Renal cortex interstitium (tissue), 11 donors: ENCODE data around the gene SOHLH1. TPM values are rescaled to one million over a fixed set of nuclear protein-coding genes. Genes with fewer than 3 reads are reported as not detected.

Source experiments
- DNase-seq, 11 donors: peaks; one replicate each; pipeline ENCODE4 v3.0.0-alpha.2; 2013; ENCODE audit warnings: low read depth in 9 of 11, low spot score in 4 of 11; ENCODE audit errors: extremely low read depth in 1 of 11
- polyA plus RNA-seq, 3 donors: library from polyadenylated mRNA; unstranded; fragments of 120-200 nt; gene quantifications; one replicate each; pipeline ENCODE4 v1.2.1, GENCODE V29; 2013; ENCODE audit not compliant: insufficient read length in 3 of 3

Gene SOHLH1
- polyA plus RNA-seq, 3 donors = not detected

DNA sequence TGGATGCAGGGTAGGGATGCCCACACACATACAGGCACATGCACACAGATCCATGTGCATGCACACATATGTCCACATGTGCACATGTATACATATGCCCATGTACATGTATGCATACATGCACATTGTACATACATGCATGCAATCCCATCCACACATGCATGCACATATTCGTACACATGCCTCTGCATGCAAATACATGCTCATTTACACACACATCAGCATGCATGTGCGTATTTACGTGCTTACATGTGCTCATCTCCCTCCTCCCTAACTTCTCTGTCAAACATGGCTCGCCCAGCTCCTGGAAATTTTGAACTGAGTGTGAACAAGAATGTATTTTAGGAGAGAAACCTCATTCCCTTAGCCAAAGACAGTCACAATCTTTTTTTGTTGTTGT lies 8.9 kb upstream of the SOHLH1 start:
- DNase-seq = no peak

DNA sequence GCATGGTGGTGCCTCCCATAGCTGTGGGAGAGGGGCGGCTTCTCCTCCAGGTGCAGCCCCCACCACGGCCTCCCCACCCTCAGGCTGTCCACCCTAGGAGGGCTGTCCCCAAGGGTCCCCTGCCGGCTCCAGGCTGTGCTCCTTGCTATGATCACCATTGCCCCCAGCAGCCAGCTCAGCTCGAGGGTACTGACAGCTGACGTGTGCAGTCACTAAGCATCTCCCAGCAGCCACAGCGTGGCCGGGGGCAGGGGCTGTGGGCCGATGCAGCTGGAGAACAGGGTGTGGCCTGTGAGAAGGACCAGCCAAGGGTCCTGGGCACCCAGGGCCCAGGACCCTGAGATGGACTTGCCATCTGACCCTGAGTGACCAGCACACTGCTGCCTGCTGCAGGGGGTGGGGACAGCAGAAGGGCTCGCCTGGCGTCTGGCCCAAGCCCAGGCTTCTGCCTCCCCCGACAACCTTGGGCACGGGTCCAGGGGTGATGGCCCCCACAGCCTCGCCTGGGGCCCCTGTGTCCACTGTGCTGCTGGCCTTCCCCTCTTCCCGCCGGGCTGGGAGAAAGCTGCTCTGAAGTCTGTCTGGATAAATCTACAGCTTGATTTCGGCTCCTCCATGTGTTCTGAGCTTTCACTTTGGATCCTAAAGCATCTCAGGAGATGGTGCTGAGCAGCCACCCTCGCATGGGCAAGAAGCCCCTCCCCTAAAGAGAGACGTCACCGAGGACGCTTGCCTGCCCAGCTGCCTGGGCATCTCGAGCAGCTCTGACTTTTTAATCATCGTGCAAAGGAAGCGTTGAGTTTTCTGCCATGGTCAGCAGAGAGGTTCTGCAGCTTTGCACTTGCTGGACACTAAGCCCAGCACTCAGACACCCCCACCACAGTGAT lies 8.2 kb upstream of the SOHLH1 start:
- DNase-seq = no peak

DNA sequence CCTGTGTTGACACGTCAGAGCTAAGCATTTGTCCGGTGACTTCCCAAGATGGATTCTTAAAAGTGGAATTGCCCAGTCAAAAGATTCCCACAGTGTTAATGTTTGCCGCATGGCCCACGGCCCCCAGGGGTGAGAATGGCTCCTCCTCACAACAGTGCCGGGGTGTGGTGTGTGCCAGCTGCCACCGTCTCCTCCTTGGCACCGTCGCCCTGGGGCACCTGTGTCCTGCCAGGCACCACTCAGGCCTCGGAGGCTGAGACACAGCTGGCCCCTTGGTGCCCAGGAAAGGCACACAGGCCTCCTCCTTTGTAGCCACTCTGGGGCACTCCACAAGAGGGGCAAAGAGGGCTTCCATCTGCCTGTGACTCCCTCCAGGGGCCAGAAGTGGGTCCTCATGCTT lies 7.0 kb upstream of the SOHLH1 start:
- DNase-seq = no peak

DNA sequence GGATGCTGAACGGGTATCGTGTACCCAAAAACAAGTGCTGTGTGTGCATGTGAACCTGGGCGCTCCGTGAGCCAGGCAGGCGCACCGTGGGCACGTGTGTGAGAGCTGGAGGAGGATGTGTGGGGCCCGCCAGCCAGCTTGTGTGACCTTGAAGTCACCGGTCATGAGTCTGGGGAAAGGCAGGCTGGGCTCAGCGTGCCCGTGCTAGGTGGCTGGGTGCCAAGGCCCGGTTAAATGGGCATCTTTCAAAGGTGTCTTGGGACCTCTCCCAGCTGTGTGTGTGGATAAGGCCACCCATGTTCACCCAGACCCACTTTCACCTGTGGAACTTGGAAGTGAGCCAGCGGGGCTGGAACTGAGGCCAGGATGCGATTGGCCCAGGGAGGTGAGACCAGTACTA lies 6.1 kb upstream of the SOHLH1 start:
- no peak for DNase-seq

DNA sequence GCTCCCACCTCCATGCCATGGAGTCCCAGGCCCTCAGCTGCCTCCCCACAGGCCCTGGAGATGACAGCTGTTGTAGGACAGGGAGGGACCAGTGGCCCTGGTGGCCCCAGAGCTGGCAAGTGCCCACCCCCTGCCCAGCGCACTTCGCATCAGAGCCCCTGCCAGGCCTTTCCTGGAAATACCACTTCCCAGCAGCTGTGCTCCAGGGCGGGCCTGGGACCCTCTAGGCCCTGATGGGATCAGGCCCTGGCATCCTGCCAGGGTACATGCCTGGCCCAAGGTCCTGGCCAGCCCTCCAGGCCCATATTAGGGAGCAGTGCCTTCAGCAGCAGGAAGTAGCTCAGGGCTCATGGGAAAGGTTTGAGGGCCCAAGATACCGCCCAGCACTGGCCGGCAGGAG lies 5.2 kb upstream of the SOHLH1 start:
- DNase-seq = no peak

DNA sequence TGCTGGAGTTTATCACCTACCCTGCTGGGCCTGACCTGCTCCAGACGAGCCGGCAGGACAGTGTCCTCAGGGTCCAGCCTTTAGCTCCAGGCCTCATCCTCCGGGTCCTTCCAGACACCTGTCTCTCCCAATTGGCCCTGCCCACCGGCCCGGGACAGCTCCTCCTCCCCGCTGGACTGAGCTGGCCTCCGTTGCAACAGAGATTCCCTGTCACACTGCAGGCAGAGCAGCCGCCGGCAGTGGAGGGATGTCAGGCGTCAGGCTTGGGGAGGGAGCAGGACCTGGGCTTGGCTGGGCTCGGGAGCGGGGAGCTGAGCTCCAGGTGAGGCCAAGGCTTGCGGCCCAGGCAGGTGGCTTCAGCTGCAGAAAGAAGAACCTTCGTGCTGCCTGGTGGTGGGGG lies 4.4 kb upstream of the SOHLH1 start:
- DNase-seq = no peak

DNA sequence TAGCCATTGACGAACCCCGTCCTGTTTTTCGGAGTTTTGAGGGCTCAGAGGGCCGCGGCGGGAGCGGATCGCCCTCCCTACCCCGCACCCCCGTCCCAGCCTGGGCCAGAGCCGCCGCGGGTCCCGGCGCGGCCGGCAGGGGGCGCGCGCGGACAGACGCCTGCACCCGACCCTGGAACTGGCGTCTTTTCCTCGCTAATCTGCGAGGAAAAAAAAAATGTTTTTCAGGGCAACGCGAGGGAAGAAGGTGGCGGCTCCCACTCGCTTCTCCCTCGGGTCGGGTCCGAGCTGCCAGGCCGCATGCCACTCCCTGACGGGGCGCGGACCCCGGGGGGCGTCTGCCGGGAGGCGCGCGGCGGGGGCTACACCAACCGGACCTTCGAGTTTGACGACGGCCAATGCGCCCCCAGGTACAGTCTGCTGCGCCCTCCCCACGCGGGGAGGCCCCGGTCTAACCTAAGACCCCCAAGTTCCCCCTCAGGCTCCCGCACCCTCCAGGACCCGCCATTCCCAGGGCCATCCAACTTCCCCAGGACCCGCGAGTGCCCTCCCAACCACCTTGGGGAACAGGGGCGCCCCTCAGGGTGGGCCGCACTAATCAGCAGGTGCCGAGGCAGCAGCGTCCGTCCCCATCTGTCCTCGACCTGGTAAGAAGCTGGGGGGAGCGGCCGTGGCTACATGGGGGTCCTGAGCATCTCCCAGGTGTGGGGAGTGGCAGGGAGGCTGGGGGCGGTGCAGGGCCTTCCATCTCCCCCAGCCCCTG lies 2.9 kb upstream of the SOHLH1 start, which contains the start of gene KCNT1:
TSS of gene KCNT1 (plus strand) at position 227 of the 763 bp plus-strand sequence. CDS start at position 301, 74 bp downstream.
- DNase-seq = peak in 9 of 11 donors; percentile 20 to 61 (median 47)

DNA sequence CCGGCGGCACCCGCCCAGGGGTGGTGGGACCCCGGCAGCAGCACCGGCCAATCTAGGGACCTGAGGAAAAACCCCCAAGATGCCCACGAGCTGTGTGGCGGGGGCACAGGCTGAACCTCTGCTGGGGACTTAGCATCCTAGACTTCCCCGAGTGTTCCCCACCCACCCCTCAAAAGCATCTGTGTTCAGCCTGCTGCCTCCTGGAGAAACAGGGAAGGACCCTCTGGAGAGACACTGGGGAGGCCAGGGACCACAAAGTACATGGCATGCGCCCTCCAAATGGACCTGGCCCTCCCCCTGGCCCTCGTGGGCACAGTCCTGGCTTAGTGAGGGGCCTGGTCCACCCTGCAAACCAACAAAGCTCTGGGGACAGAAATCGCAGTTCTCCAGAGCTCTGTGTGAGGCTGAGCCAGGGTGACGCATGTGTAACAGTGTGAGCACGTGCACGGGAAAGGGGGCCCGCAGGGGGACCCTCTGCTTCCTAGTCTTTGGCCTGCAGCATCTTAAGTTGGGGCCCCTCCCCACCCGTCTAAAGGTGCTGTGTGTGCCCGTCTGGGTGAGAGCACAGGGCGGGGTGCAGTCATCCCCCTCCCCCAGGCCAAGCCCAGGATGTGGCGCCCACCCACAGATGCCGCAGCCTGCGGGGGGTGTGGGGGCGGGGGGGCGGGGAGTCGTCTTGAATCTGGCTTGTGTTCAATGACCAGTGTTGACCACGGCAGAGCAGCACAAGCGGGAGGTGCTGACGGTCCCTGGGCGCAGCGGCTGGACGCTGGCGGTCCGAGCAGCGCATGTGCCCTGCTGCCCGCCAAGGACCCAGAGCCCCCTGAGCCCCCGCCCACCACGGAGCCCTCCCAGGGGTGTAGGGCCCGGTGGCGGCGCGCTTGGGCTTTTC lies 2.0 kb upstream of the SOHLH1 start:
- no peak for DNase-seq

DNA sequence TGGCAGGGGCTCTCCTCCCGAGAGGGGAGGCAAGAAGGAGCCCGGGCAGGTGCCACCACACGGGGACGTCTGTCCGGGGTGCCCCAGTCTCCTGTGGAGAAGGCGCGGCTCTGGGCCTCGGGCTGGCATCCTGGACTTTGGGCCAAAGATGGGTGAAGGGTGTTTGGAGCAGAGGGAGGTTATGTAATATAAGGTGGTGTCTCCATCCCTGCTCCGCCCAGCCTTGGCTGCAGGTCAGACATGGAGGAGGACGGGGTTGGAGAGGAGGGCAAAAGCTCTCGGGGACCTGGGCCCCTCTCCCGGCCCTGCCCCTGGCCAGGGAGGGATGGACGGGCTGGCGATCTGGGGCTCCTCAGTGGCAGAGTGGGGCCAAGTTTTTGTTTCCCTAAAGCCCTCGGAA lies 1.2 kb upstream of the SOHLH1 start:
- no peak for DNase-seq

DNA sequence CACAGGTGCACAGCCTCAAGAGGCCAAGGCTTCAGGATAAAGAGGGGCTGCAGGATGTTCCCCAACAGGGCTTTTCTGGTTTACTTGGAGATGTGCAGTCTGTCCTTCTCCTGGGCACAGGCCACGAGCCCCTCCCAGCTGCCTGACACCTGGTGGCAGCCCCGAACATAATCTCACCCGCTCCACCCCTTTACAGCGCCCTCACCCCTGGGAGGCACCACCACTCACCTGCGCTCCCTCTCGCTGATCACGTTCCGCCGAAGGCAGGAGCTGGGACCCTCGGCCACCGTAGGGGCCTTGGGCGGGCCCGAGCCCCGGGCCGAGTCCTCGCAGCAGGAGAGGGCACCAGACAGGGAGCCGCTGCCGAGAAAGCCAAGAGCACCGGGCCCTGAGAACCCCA lies 514 bp downstream of the SOHLH1 start:
- no peak for DNase-seq

DNA sequence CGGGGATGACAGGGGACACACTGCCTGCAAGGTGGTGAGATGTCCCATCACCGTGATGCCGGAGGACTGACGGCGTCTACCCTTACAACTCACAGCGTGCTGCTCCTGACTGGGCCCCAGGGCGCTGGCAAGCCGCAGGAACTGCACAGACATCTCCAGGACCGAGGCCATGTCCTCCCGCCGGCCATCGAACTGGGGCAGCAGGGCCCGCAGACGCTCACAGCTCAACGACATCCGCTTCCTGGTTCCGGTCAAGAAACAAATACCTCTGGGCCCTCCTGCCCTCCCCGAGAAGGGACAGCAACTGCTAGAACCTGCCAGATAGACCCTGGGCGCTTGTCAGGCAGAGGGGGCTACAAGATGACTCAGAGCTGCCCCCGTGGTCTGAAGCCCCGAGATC lies 1.0 kb downstream of the SOHLH1 start:
- DNase-seq = no peak

DNA sequence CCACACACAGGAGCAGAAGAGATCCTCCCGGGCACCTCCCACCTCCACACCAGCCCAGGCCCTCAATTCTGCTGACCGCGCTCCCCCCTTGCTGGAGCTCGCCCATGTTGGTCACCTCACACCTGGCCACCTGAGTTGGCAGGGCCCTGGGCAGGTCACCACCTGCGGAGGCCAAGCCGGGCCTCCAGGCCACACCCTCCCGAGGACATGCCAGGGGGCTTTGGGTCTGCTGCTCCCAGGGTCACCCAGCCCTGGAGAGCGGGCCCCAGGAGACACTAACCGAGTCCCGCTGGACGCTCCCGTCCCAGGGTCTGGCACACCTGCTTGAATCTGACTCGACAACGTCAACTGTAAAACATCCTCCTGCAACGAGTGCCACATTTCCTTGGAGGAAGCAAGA lies 2.1 kb downstream of the SOHLH1 start:
- no peak for DNase-seq

DNA sequence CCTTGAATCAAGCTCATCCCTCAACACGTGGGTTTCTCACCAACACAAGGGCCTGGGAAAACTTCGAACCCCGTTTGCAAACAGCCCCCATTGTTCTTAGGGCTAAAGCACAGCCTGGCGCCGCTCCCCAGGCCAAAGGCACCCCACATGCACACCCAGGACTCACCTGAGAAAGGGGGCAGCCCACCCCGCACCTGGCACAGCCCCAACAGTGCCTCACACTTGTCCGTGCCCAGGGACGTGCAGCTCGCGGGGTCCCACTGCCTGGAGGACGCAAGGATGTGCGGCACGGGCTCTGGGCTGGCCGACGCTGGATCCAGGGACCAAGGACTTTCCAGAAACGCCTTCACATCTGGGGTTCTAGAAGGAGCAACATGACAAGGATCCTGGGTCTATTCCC lies 2.8 kb downstream of the SOHLH1 start:
- no peak for DNase-seq

DNA sequence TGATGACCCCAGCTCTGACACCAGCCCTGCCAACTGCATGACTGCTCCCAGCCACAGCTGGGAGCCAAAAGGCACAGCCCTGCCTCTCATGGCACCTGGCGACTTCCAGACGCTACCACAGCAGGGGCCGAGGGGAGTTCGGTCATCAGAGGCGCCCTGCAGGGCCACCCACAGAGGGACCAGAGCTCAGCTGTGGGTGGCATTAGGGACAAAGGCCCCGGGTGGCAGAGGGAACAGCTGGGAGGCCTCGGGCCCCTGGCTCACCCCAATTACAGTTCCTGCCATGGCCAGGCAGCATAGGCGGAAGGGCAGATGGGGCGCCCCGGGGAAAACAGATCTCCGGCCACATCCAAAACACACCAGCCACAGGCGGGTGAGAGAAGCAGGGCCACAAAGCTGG lies 3.6 kb downstream of the SOHLH1 start:
- DNase-seq = no peak

DNA sequence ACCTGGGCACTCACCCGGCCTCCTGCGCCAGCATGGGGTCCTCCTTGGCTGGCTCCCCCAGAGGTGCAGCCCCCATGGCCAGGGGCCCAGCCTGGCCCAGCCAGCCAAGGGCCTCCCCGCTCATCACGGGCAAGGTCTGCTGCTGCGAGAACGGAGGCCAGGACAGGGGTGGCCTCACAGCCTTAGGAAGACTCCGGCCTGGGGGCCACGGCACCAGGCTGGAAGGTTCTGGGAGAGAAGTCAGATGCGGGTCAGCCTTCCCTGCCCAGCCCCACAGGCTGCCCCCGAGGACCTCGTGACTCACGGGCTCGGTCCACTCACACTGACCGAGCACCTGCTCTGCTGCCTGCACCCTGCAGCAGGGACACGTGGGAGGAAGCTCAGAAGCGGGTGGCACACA lies 4.2 kb downstream of the SOHLH1 start:
- DNase-seq = no peak

DNA sequence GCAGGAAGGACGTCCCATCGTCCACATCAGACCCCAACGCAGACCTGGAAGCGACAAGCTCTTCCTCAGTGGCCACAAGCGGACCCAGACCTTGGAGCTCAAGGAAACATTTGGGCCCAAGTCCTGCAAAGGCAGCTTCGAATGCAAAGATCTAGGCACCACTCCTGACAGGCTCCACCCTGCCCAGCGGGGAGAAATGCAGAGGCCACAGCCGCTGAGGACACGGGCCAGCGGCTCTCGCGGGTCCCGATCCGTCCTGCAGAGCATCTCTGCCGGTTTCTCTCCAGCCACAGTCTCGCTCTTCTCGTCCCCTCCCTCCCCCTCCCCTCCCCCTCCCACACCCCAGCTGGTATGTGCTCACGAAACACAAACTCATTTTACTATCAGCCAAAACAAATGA lies 4.9 kb downstream of the SOHLH1 start:
- DNase-seq = no peak

DNA sequence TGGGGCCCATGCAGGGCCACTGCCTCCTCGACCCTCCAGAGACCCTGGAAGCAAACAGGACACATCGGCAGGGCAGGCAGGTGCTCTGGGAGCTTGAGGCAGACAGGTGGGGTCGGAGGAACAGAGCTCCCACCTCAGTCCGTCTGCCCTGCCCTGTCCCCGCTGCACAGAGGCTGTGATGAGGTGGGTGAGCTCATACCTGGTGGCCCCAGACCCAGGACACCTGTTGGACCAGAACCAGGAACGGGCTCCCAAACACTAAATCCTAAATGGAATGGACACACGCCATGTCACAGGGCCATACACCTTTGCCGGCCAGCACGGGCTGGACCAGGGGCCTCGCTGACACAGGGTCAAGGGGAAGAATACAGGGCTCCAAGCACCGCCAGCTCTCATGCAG lies 5.5 kb downstream of the SOHLH1 start:
- DNase-seq = no peak

DNA sequence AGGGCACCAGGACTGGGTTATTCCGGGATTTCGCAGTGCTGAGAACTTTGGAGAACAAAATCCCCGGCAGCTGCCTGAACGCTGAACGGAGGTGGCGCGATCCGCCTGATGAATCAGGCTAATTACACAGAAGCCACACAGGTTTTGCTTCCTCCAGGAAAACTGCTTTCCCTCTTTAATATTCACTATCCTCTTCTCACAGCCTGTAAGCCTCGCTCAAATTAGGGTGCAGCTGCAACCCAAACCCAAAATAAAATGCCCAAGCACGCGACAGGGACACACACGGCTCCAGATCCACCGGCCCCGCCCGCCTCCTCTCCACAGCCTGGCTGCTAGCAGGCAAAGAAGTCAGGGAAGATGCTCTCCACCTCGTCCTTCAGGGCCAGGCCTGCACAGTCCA lies 6.0 kb downstream of the SOHLH1 start:
- DNase-seq = no peak

DNA sequence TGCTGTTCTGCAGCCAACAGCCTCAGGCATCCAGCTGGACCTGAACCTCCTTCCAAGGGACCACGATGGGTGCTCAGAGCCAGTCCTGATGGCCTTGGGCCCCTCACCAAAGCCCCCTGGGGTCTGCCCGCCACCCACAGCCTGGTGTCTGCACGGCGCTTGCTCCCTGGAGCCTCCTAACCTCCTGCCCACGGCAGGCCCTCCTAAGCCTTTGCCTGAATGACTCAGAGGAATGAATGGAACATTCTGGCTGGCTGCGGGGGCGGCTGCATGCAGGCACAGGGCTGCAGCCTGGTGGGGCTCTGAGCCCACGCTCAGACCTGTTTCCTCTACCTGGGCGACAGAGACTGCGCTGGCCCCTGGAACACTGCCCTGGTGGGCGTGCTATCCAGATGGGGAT lies 6.9 kb downstream of the SOHLH1 start:
- no peak for DNase-seq
